OCI-LY7 (cell line): ENCODE measurements around the gene PLCXD1. TPM values are rescaled to one million over a fixed set of nuclear protein-coding genes. Genes with fewer than 3 reads are reported as not detected.
"Not testable (repeated sequence)": the region's sequence is repeated elsewhere in the genome, so short reads cannot be mapped to it uniquely, and the experiment has no call there.

ENCODE experiments used
- BruUV-seq: library from RNA; stranded (reverse); fragments of 400-500 nt; replicated peaks from 2 replicates; lab custom pipeline; 2021; lab: Mats Ljungman, UMichigan
- CTCF ChIA-PET: fragments of 300-600 bp; sonication (Branson Sonifier 250); formaldehyde crosslinking; loops from one replicate; lab custom pipeline; 2022; ENCODE audit warnings: antibody characterized with exemption; ENCODE audit not compliant: unreplicated experiment; lab: Charles Lee
- POLR2A ChIA-PET: fragments of 300-600 bp; sonication (Branson Sonifier 250); formaldehyde crosslinking; loops from one replicate; lab custom pipeline; 2022; ENCODE audit warnings: antibody characterized with exemption; lab: Charles Lee
- DNase-seq: peaks from one replicate; pipeline ENCODE4 v3.0.0-alpha.2; 2015; ENCODE audit warnings: low spot score
- H2AFZ ChIP-seq: fragments of 200-600 bp; sonication (generic), shearing (Covaris generic); 2 replicates; pipeline ENCODE4 v1.6.1; 2014; ENCODE audit warnings: mild to moderate bottlenecking, antibody characterized with exemption, low read length, moderate library complexity
- H3K27ac ChIP-seq: fragments of 200-600 bp; sonication (generic); 2 replicates; pipeline ENCODE4 v1.5.1; 2014; ENCODE audit warnings: mixed run types, low read depth, mild to moderate bottlenecking, moderate library complexity, low read length, inconsistent platforms; ENCODE audit not compliant: poor library complexity, severe bottlenecking
- H3K36me3 ChIP-seq: fragments of 200-600 bp; sonication (generic); 2 replicates; pipeline ENCODE4 v1.6.1; 2014; ENCODE audit warnings: mild to moderate bottlenecking, antibody characterized with exemption, low read length, moderate library complexity, mixed read lengths; ENCODE audit not compliant: insufficient read depth
- H3K4me1 ChIP-seq: fragments of 200-600 bp; sonication (generic); 2 replicates; pipeline ENCODE4 v1.5.1; 2014; ENCODE audit warnings: mild to moderate bottlenecking, low read length; ENCODE audit not compliant: insufficient read depth, poor library complexity, severe bottlenecking
- H3K4me2 ChIP-seq: fragments of 200-600 bp; sonication (generic); 2 replicates; pipeline ENCODE4 v1.6.1; 2014; ENCODE audit warnings: mild to moderate bottlenecking, low read length
- H3K4me3 ChIP-seq: fragments of 200-600 bp; sonication (generic); 2 replicates; pipeline ENCODE4 v1.5.1; 2014; ENCODE audit warnings: mild to moderate bottlenecking, low read depth, low read length; ENCODE audit not compliant: poor library complexity, severe bottlenecking
- H3K79me2 ChIP-seq: fragments of 200-600 bp; sonication (generic); 2 replicates; pipeline ENCODE4 v1.6.1; 2016; ENCODE audit warnings: low read depth, mild to moderate bottlenecking, low read length, moderate library complexity, mixed read lengths; ENCODE audit not compliant: insufficient read depth
- H3K9me2 ChIP-seq: fragments of 200-600 bp; sonication (generic); 2 replicates; pipeline ENCODE4 v1.6.1; 2016; ENCODE audit warnings: mild to moderate bottlenecking, low read length, mixed read lengths; ENCODE audit not compliant: insufficient read depth
- H3K9me3 ChIP-seq: fragments of 200-600 bp; sonication (generic); 2 replicates; pipeline ENCODE4 v1.6.1; 2014; ENCODE audit warnings: mild to moderate bottlenecking, mixed run types, low read length, mixed read lengths
- H4K20me1 ChIP-seq: fragments of 200-600 bp; sonication (generic); 2 replicates; pipeline ENCODE4 v1.6.1; 2014; ENCODE audit warnings: mild to moderate bottlenecking, antibody characterized with exemption, low read length, moderate library complexity, mixed read lengths; ENCODE audit not compliant: insufficient read depth
- EZH2phosphoT487 ChIP-seq: fragments of 200-600 bp; sonication (generic); IDR thresholded peaks from 2 replicates; pipeline ENCODE4 v1.6.1; 2018; ENCODE audit warnings: low read depth, borderline replicate concordance, mild to moderate bottlenecking, mixed run types, antibody characterized with exemption, low read length, moderate library complexity, mixed read lengths
- intact Hi-C: fragments of 100-400 bp; cut with micrococcal nuclease; formaldehyde crosslinking; loops from one replicate; pipeline ENCODE4 v1.10.0; 2022; ENCODE audit not compliant: unreplicated experiment
- total RNA-seq, 2 experiments: library from RNA; depleted of rRNA in 1 of 2; stranded (reverse); fragments of >200 nt in 1 of 2; shearing (Covaris generic) in 1 of 2; gene quantifications; 2 replicates each; pipeline ENCODE4 v1.2.3, GENCODE V29; 2014 to 2022
- TF ChIP-seq, protein P1 (sequence below): fragments of 200-600 bp; sonication (generic); conservative IDR thresholded peaks from 2 replicates; pipeline ENCODE4 v1.5.1; 2014; ENCODE audit warnings: mild to moderate bottlenecking, antibody characterized with exemption, low read length, moderate library complexity, mixed read lengths

The PLCXD1 gene
- total RNA-seq, 2 experiments from 2014 or later = 86.0 to 133 TPM

DNA sequence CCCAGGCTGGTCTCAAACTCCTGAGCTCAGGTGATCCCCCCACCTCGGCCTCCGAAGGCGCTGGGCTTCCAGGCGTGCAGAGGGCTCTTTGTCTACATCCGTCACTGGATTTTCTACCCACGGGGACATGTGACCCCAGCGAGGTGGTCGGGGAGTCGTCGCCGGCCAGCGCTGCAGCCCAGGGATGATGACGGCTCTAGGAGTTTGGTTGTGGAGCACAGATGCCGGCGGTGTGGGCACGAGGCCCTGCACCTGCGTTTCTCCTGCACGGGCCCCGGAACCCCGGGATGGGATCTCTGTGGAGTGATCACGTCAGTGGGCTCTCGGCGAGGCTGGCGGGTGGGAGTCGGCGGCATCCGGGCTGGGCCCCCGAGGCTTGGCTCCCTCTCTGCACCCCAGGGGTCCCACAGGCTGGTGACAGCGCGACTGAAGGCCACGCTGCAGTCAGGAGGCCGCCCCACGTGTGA, 46.5 kb downstream of the PLCXD1 start:
- no peak for TF ChIP-seq EZH2phosphoT487
- TF ChIP-seq, protein P1, sequence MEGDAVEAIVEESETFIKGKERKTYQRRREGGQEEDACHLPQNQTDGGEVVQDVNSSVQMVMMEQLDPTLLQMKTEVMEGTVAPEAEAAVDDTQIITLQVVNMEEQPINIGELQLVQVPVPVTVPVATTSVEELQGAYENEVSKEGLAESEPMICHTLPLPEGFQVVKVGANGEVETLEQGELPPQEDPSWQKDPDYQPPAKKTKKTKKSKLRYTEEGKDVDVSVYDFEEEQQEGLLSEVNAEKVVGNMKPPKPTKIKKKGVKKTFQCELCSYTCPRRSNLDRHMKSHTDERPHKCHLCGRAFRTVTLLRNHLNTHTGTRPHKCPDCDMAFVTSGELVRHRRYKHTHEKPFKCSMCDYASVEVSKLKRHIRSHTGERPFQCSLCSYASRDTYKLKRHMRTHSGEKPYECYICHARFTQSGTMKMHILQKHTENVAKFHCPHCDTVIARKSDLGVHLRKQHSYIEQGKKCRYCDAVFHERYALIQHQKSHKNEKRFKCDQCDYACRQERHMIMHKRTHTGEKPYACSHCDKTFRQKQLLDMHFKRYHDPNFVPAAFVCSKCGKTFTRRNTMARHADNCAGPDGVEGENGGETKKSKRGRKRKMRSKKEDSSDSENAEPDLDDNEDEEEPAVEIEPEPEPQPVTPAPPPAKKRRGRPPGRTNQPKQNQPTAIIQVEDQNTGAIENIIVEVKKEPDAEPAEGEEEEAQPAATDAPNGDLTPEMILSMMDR = no peak
- Histone ChIP-seq H3K9me2 (no peaks in the 10 kb centered on the region), H3K4me1 (peaks cover 3% of the 10 kb centered on the region), H3K79me2 (no peaks in the 10 kb centered on the region), H4K20me1 (no peaks in the 10 kb centered on the region), H3K27ac (no peak overlapping the region), H3K36me3 (peaks cover 4% of the 10 kb centered on the region; the same call in 1 of the 2 replicates), H3K4me2 (no peak overlapping the region), H3K4me3 (no peak overlapping the region), H2AFZ (no peak overlapping the region), H3K9me3 (no peaks in the 10 kb centered on the region)
- ChIA-PET POLR2A (no interaction called here), CTCF (no interaction called here)
- no TSS peak for BruUV-seq
- no peak for DNase-seq
- intact Hi-C loops = no loop called here

- no peak for TF ChIP-seq EZH2phosphoT487
- TF ChIP-seq, protein P1 = no peak
- no peak for DNase-seq
- H3K9me3 ChIP-seq = no peaks in the 10 kb centered on the region
- no TSS peak for BruUV-seq
- H3K4me2 ChIP-seq = no peak overlapping the region
- H4K20me1 ChIP-seq = no peaks in the 10 kb centered on the region
- no peak overlapping the region for H3K4me3 ChIP-seq
- no peak overlapping the region for H2AFZ ChIP-seq
- no peaks in the 10 kb centered on the region for H3K9me2 ChIP-seq
- CTCF ChIA-PET = no interaction called here
- no peaks in the 10 kb centered on the region for H3K4me1 ChIP-seq
- H3K79me2 ChIP-seq = no peaks in the 10 kb centered on the region
- H3K36me3 ChIP-seq = peaks cover 21% of the 10 kb centered on the region
- no peak overlapping the region for H3K27ac ChIP-seq
- POLR2A ChIA-PET = no interaction called here
- intact Hi-C loops = no loop called here
Measured at GRCh38 chrX:329291-329910, 48.2 kb downstream of the PLCXD1 start.

GRCh38 chrX:330141-330725, 49.1 kb downstream of the PLCXD1 start:
- peaks cover 29% of the 10 kb centered on the region for H3K36me3 ChIP-seq
- H4K20me1 ChIP-seq, DNase-seq, H2AFZ ChIP-seq, intact Hi-C loops, BruUV-seq, H3K4me3 ChIP-seq, POLR2A ChIA-PET, H3K4me1 ChIP-seq, H3K4me2 ChIP-seq, H3K9me2 ChIP-seq, H3K27ac ChIP-seq, CTCF ChIA-PET, H3K79me2 ChIP-seq, H3K9me3 ChIP-seq: not testable (repeated sequence)
